Adrenal gland (tissue), 12 donors: Measurements from ENCODE around the gene IQGAP3. TPM values are rescaled to one million over a fixed set of nuclear protein-coding genes. Genes with fewer than 3 reads are reported as not detected.

Source experiments
- DNase-seq, 7 donors: peaks; one replicate each; pipeline ENCODE4 v3.0.0-alpha.2; 2019 to 2020
- H3K27ac ChIP-seq, 5 donors: fragments of 200-600 bp; sonication (generic) in 4 of 5; 1 replicate in 3 of 5; 2 replicates in 2 of 5; pipeline versions ENCODE4 v1.5.1 to v1.8.0; 2016 to 2020; ENCODE audit warnings: mild to moderate bottlenecking in 1 of 5
- H3K27me3 ChIP-seq: fragments of 200-600 bp; 2 replicates; pipeline ENCODE4 v1.8.0; 2021
- H3K36me3 ChIP-seq, 2 donors: fragments of 200-600 bp; replicated peaks in 1 of 2; 1 replicate in 1 of 2; 2 replicates in 1 of 2; pipeline versions ENCODE4 v1.5.1 to v1.8.0; 2018 to 2022
- H3K4me1 ChIP-seq, 2 donors: fragments of 200-600 bp; replicated peaks in 1 of 2; 1 replicate in 1 of 2; 2 replicates in 1 of 2; pipeline versions ENCODE4 v1.5.1 to v1.8.0; 2018 to 2021
- H3K4me3 ChIP-seq, 4 donors: fragments of 200-600 bp; sonication (generic) in 3 of 4; one replicate each; pipeline ENCODE4 v1.5.1; 2016 to 2018
- H3K9me3 ChIP-seq, 3 donors: fragments of 200-600 bp; sonication (generic) in 1 of 3; replicated peaks in 1 of 3; 1 replicate in 2 of 3; 2 replicates in 1 of 3; pipeline versions ENCODE4 v1.5.1 to v1.8.0; 2016 to 2021
- POLR2A ChIP-seq, 2 donors: fragments of 450-650 bp; IDR thresholded peaks; one replicate each; pipeline ENCODE4 v1.6.1; 2017; ENCODE audit warnings: antibody characterized with exemption in 2 of 2, mild to moderate bottlenecking in 2 of 2, moderate library complexity in 1 of 2
- WGBS, 4 donors: extraction: QIAGEN DNeasy Blood & Tissue Kit in 2 of 4; methylation state at CpG; one replicate each; pipeline versions ENCODE4 v1.1.5 to v1.1.7; 2013 to 2017; 5-methylcytosine and 5-hydroxymethylcytosine counted together
- intact Hi-C, 2 donors: fragments of 100-400 bp; cut with DNase I; formaldehyde crosslinking; loops; one replicate each; pipeline versions ENCODE4 v1.14.1 to v1.15.0; 2022 to 2023
- polyA plus RNA-seq, 3 donors: library from polyadenylated mRNA; stranded (reverse); fragments of 200-250 nt in 2 of 3; fragments of 350-450 nt in 1 of 3; fragmentation: Illumina TruSeq in 1 of 3; extraction: RNeasy Lipid Tissue Mini Kit (QIAGEN cat#74804) in 1 of 3; gene quantifications; one replicate each; pipeline ENCODE4 v1.2.3, GENCODE V29; 2013 to 2014
- total RNA-seq, 9 donors: library from RNA; depleted of rRNA in 4 of 9; stranded (reverse); fragments of >200 nt in 4 of 9; fragments of 120-200 nt in 1 of 9; fragmentation: NEBNext Ultra II Directional in 1 of 9; extraction: Animal tissue kit (Norgen Biotek cat#: 25700) in 1 of 9; gene quantifications; one replicate each; pipeline versions ENCODE4 v1.1.0 to v1.2.4, GENCODE V29; 2013 to 2023
- TF ChIP-seq, protein P1 (sequence below), 6 experiments: fragments of 450-650 bp in 4 of 6; fragments of 200-600 bp in 2 of 6; sonication (generic) in 1 of 6; IDR thresholded peaks; 1 replicate in 5 of 6; 2 replicates in 1 of 6; pipeline versions ENCODE4 v1.5.1 to v1.8.0; 2016 to 2021; ENCODE audit warnings: antibody characterized with exemption in 6 of 6, mild to moderate bottlenecking in 2 of 6, moderate library complexity in 1 of 6
- donor health status: healthy with polysubstance abuse.
- donor health status: Bipolar disorder and iron deficiency.
- donor health status: DM: yes; HTN: yes; CAD: no.
- donor health status: DM: no; HTN: no; CAD: no.
- donor health status: DM: no; HTN: no; CAD: no.
- donor health status: DM: yes; HTN: yes; CAD: no.

Gene IQGAP3
- total and polyA plus RNA-seq, 12 donors: 0.16 to 5.3 (median 0.80) TPM

DNA sequence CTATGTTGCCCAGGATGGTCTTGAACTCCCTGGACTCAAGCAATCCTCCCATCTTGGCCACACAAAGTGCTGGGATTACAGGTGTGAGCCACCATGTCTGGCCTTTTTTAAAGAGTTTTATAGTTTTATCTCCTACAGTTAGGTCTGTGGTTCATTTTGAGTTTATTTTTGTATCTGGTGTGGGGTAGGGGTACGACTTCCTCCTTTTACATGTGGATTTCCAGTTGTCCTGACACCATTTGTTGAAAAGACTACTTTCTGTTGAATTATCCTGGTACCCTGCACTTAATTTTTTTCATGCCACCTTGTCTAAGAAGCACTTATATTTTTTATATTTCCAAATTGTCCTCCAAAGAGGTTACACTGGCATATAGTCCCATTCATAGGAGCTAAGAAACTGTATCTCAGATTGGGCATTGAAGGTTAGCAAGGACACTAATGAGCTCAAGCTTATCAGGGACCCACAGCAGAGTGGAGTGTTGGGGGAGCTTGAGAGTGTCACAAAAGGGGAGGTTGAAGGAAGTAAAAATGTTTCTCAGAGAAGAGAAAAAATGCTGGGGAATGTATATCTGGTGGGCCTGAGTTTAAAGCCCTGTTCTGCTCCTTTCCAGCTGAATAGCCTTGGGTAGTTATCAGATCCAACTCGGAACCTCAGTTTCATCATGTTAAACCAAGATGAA lies 48.4 kb downstream of the IQGAP3 start:
- intact Hi-C loops: loop anchor here in 1 of 2 donors (10.0 kb wide), 1 partner anchor 139 kb away; no protein-coding TSS in a partner anchor
- TF ChIP-seq, protein P1, sequence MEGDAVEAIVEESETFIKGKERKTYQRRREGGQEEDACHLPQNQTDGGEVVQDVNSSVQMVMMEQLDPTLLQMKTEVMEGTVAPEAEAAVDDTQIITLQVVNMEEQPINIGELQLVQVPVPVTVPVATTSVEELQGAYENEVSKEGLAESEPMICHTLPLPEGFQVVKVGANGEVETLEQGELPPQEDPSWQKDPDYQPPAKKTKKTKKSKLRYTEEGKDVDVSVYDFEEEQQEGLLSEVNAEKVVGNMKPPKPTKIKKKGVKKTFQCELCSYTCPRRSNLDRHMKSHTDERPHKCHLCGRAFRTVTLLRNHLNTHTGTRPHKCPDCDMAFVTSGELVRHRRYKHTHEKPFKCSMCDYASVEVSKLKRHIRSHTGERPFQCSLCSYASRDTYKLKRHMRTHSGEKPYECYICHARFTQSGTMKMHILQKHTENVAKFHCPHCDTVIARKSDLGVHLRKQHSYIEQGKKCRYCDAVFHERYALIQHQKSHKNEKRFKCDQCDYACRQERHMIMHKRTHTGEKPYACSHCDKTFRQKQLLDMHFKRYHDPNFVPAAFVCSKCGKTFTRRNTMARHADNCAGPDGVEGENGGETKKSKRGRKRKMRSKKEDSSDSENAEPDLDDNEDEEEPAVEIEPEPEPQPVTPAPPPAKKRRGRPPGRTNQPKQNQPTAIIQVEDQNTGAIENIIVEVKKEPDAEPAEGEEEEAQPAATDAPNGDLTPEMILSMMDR (IDR thresholded peaks at IDR 0.05): no peak
- no peak for TF ChIP-seq POLR2A (IDR thresholded peaks at IDR 0.05)
- H3K9me3 ChIP-seq: no peaks in the 10 kb centered on the region
- no peaks in the 10 kb centered on the region for H3K4me1 ChIP-seq
- DNase-seq: no peak
- no peak overlapping the region for H3K27ac ChIP-seq
- no peak overlapping the region for H3K4me3 ChIP-seq
- no peaks in the 10 kb centered on the region for H3K27me3 ChIP-seq
- no peaks in the 10 kb centered on the region for H3K36me3 ChIP-seq
- 76 to 86% (median 81%) methylated on average over 2 of the region's 2 CpGs for WGBS, 4 donors

DNA sequence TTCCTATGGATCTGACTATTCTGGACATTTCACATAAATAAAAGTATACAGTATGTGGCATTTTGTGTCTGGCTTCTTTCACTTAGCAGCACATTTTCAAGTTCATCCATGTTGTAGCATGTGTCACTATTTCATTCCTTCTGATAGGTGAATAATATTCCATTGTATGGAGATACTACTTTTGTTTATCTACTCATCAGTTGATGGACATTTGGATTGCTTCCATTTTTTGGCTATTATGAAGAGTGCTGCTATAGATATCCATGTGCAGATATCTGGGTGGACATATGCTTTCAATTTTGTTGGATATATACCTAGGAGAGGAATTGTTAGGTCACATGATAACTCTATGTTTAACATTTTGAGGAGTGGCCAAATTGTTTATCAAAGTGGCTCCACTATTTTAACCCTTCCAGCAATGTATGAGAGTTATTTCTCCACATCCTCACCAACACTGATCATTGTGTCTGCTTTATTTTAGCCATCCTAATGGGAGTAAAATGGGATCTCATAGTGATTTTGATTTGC lies 49.9 kb downstream of the IQGAP3 start:
- no peaks in the 10 kb centered on the region for H3K27me3 ChIP-seq
- no peaks in the 10 kb centered on the region for H3K36me3 ChIP-seq
- intact Hi-C loops: loop anchor here in 1 of 2 donors (10.0 kb wide), 1 partner anchor 138 kb away; no protein-coding TSS in a partner anchor
- H3K27ac ChIP-seq: no peak overlapping the region
- no peak overlapping the region for H3K4me3 ChIP-seq
- H3K9me3 ChIP-seq: no peaks in the 10 kb centered on the region
- H3K4me1 ChIP-seq: no peaks in the 10 kb centered on the region
- no peak for TF ChIP-seq POLR2A (IDR thresholded peaks at IDR 0.05)
- TF ChIP-seq, protein P1 (IDR thresholded peaks at IDR 0.05): no peak
- no peak for DNase-seq

DNA sequence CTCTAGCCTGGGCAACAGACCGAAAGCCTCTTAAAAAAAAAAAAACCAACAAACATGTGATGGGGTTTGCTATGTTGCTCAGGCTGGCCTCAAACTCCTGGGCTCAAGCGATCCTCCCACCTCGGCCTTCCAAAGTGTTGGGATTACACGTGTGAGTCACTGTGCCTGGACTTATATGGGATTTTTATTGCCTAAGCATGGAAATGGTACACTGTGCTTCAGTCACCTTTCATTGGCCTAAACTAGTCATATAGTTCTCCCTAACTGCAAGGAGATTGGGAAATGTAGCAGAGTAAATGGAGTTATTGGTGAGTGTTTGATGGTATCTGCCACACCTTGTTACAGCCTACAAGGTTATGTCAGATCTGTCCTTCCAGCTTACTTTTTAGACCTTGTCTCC lies 54.6 kb downstream of the IQGAP3 start:
- no peak overlapping the region for H3K4me3 ChIP-seq
- no peak for DNase-seq
- no peaks in the 10 kb centered on the region for H3K4me1 ChIP-seq
- no peaks in the 10 kb centered on the region for H3K27me3 ChIP-seq
- no peaks in the 10 kb centered on the region for H3K9me3 ChIP-seq
- no peaks in the 10 kb centered on the region for H3K36me3 ChIP-seq
- 72 to 94% (median 82%) methylated on average over 4 of the region's 4 CpGs for WGBS, 4 donors
- H3K27ac ChIP-seq: no peak overlapping the region
- no peak for TF ChIP-seq POLR2A (IDR thresholded peaks at IDR 0.05)
- TF ChIP-seq, protein P1 (IDR thresholded peaks at IDR 0.05): no peak
- intact Hi-C loops: no loop called here

DNA sequence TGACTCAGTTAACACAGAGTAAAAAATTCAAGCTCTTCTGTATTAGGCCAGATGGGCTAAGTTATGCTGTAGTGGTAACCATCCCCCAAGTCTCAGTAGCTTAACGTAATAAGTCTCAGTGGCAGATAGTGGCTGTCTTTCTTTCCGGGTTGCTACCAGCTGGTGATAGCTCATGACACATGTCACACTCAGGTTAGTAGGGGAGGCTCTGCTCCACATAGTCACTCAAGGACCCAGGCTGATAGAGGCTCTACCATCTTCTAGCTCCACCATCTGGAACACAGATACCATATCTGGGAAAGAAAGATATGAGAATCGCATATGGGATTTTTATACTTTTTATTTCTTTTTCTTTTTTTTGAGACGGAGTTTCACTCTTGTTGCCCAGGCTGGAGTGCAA lies 55.5 kb downstream of the IQGAP3 start:
- Histone ChIP-seq H3K4me1 (no peaks in the 10 kb centered on the region), H3K36me3 (no peaks in the 10 kb centered on the region), H3K4me3 (no peak overlapping the region), H3K27me3 (no peaks in the 10 kb centered on the region), H3K27ac (no peak overlapping the region), H3K9me3 (no peaks in the 10 kb centered on the region)
- WGBS, 4 donors: 89 to 94% (median 90%) methylated on average over 4 of the region's 4 CpGs
- TF ChIP-seq, protein P1 (IDR thresholded peaks at IDR 0.05): no peak
- no peak for TF ChIP-seq POLR2A (IDR thresholded peaks at IDR 0.05)
- intact Hi-C loops: no loop called here
- no peak for DNase-seq
